Testis (tissue), 3 donors: Measurements from ENCODE around the gene TAPBPL. TPM values are rescaled to one million over a fixed set of nuclear protein-coding genes. Genes with fewer than 3 reads are reported as not detected.
A peak's percentile ranks its signal among the peaks of the same experiment; 100 is the strongest.

ENCODE experiments used
- DNase-seq: peaks from one replicate; pipeline ENCODE4 v3.0.0-alpha.2; 2019
- H3K27ac ChIP-seq, 2 donors: fragments of 200-600 bp; sonication (generic); one replicate each; pipeline ENCODE4 v1.5.1; 2019
- H3K27me3 ChIP-seq: fragments of 200-600 bp; sonication (generic); one replicate; pipeline ENCODE4 v1.5.1; 2019
- H3K36me3 ChIP-seq: fragments of 200-600 bp; sonication (generic); one replicate; pipeline ENCODE4 v1.5.1; 2017; ENCODE audit warnings: low read depth; ENCODE audit errors: missing control alignments
- H3K4me1 ChIP-seq: fragments of 200-600 bp; sonication (generic); one replicate; pipeline ENCODE4 v1.5.1; 2019
- H3K4me3 ChIP-seq, 2 donors: fragments of 200-600 bp; sonication (generic); one replicate each; pipeline ENCODE4 v1.5.1; 2017 to 2019
- H3K9me3 ChIP-seq: fragments of 200-600 bp; sonication (generic); one replicate; pipeline ENCODE4 v1.5.1; 2017
- POLR2A ChIP-seq: fragments of 450-650 bp; IDR thresholded peaks from one replicate; pipeline ENCODE4 v1.6.1; 2017; ENCODE audit warnings: antibody characterized with exemption, mild to moderate bottlenecking, moderate library complexity
- WGBS, 2 donors: methylation state at CpG; one replicate each; pipeline ENCODE4 v1.1.5; 2018; 5-methylcytosine and 5-hydroxymethylcytosine counted together
- intact Hi-C: fragments of 100-400 bp; cut with DNase I; formaldehyde crosslinking; loops from one replicate; pipeline ENCODE4 v1.15.1; 2023; ENCODE audit warnings: low total_unique reads
- polyA plus RNA-seq: library from polyadenylated mRNA; stranded (reverse); fragments of 350-450 nt; fragmentation: Illumina TruSeq; extraction: RNeasy Lipid Tissue Mini Kit (QIAGEN cat#74804); gene quantifications from one replicate; pipeline ENCODE4 v1.2.3, GENCODE V29; 2014; ENCODE audit warnings: low read depth, low replicate concordance; ENCODE audit not compliant: insufficient read depth
- total RNA-seq, 2 donors: library from RNA; depleted of rRNA; stranded (reverse); fragments of >200 nt; gene quantifications; one replicate each; pipeline ENCODE4 v1.2.3, GENCODE V29; 2016
- TF ChIP-seq, protein P1 (sequence below), 3 experiments: fragments of 450-650 bp in 2 of 3; fragments of 200-600 bp in 1 of 3; sonication (generic) in 1 of 3; IDR thresholded peaks; one replicate each; pipeline ENCODE4 v1.5.1; 2016 to 2019; ENCODE audit warnings: antibody characterized with exemption in 3 of 3, mild to moderate bottlenecking in 2 of 3, moderate library complexity in 1 of 3

TAPBPL gene
- total and polyA plus RNA-seq, 3 donors from 2014 or later = 18.4 to 29.8 (median 20.1) TPM

DNA sequence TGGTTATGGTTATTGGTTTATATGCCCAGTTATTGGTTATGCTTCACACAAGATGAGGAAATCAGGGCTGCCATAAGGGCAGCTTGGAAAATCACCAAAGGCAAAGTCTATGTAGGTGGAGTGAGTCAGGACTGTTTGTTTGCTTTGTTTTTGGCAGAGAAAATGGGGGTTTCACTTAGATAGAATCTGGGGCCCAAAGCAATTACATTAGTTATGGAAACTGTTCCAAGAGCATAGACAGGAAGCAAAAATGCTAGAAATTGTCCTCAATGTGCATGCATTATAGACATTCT is 16.4 kb downstream of the TAPBPL start:
- H3K27ac ChIP-seq = no peak overlapping the region

DNA sequence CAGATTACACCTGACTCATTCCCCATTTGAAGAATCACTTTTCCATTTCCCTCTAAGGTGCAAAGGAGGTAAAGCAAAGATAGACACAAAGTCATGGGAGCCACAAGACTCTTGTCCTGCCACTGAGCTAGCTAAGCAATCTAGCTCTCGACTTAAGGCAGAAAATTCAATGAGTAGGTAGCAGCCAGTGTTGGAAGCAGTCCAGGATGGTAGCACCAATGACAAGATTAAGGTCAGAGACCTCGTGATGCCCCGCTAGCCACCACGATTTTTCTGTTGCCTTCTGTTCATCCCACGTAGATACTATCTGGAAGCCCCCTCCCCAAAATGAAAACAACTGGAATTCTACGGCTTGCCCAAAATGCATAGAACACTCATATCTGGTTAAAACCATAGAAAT is 17.2 kb downstream of the TAPBPL start:
- H3K27me3 ChIP-seq = no peaks in the 10 kb centered on the region
- peaks cover 13% of the 10 kb centered on the region for H3K4me1 ChIP-seq
- TF ChIP-seq, protein P1, sequence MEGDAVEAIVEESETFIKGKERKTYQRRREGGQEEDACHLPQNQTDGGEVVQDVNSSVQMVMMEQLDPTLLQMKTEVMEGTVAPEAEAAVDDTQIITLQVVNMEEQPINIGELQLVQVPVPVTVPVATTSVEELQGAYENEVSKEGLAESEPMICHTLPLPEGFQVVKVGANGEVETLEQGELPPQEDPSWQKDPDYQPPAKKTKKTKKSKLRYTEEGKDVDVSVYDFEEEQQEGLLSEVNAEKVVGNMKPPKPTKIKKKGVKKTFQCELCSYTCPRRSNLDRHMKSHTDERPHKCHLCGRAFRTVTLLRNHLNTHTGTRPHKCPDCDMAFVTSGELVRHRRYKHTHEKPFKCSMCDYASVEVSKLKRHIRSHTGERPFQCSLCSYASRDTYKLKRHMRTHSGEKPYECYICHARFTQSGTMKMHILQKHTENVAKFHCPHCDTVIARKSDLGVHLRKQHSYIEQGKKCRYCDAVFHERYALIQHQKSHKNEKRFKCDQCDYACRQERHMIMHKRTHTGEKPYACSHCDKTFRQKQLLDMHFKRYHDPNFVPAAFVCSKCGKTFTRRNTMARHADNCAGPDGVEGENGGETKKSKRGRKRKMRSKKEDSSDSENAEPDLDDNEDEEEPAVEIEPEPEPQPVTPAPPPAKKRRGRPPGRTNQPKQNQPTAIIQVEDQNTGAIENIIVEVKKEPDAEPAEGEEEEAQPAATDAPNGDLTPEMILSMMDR (IDR thresholded peaks at IDR 0.05) = no peak
- TF ChIP-seq POLR2A = no peak
- no peaks in the 10 kb centered on the region for H3K36me3 ChIP-seq
- no peak overlapping the region for H3K4me3 ChIP-seq
- 66 to 78% methylated on average over 6 of the region's 6 CpGs for WGBS, 2 donors
- no peaks in the 10 kb centered on the region for H3K9me3 ChIP-seq
- DNase-seq = no peak
- intact Hi-C loops = no loop called here
- no peak overlapping the region for H3K27ac ChIP-seq

More for the DNA sequence above, 16.4 kb downstream of the TAPBPL start:
- Histone ChIP-seq H3K36me3 (no peaks in the 10 kb centered on the region), H3K4me1 (peaks cover 13% of the 10 kb centered on the region), H3K9me3 (no peaks in the 10 kb centered on the region), H3K4me3 (no peak overlapping the region), H3K27me3 (no peaks in the 10 kb centered on the region)
- TF ChIP-seq, protein P1 (IDR thresholded peaks at IDR 0.05) = no peak
- TF ChIP-seq POLR2A = no peak
- intact Hi-C loops = no loop called here
- no peak for DNase-seq

DNA sequence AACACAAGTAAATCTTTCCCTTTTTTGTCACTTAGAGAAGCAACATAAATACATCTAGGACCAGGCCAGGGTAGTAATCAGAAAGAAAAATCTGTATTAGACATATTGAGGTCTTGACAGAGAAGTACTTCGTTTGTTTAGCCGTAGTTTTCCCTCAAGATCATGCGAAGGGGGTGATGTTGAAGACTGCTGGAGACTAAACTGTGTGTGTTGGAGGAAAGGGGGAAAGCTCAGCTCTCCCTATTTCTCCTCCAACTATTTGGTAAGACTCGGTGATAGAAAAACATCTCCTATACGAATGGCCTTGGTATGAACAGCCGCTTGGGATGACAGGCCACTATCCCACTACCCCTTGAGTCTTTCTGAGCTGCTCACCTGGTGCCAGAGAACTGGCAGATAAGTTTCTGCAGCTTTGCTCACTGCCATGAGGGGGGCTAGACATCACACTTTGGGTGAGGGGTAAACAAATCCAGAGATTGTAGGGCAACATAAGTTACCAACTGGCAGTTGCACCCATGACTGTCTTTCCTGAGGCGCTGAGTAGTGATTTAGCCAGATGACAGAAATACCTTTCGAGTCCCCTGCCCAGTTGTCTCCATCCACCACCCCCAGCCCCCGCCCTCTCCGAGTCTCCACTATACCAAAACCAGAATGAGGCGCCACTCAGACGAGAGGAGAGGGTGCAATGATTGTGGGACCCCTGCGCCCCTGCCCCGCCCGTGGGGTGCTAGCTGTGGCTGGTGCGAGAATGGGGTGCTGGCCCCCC is 17.9 kb downstream of the TAPBPL start:
- 20 to 26% methylated on average over 15 to 16 of the region's 16 CpGs for WGBS, 2 donors
- no peak for DNase-seq
- TF ChIP-seq, protein P1 (IDR thresholded peaks at IDR 0.05) = no peak
- no peak for TF ChIP-seq POLR2A
- intact Hi-C loops = no loop called here
- peaks cover 13% of the 10 kb centered on the region for H3K4me1 ChIP-seq
- no peaks in the 10 kb centered on the region for H3K27me3 ChIP-seq
- H3K4me3 ChIP-seq = peak overlapping the region; percentile 79 to 80
- H3K27ac ChIP-seq = peak overlapping the region; percentile 60 to 77
- no peaks in the 10 kb centered on the region for H3K9me3 ChIP-seq
- H3K36me3 ChIP-seq = no peaks in the 10 kb centered on the region

DNA sequence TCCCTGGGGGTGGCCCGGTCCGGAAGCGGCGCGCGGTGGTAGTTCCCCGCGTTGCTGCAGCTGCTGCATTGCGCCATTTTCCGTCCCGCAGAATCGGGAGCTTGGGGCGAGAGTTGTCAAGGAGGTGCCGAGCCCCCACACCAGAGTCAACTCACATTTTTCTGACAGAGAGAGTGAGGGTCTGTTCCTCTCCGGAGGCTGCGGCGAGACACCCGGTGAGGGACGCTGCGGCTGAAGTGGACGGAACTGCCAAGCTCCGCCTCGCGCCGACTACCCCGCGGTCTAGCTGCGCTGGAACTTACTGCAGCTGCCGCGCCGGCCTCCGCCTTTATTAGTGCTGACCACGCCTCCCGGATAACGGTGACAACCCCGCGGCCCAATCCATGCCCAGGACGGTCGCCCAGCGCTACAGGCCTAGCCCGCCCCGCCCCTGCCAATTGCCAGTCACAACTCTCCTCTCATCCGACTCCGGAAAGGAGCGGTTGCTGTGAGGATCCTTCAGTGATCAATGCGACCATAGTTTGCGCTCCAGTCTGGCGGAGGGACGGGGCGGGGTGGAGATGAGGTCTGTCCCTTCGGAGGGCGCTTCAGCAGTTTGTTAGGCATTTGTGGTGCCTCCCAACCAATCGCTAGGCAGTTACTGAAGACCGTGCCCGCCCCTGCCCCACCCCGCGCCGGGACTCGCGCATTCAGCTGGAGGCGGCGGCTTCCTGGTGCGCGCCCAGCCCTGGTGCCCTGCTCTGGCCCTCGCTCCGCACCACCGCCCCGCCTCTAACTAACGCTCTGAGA is 18.7 kb downstream of the TAPBPL start, which contains the start of gene VAMP1:
Gene VAMP1 (minus strand): TSS at position 303 of the 789 bp plus-strand sequence. CDS start 146 bp downstream, at position 157.
- WGBS, 2 donors = 0% methylated on average over 8 to 69 of the region's 69 CpGs
- TF ChIP-seq, protein P1 (IDR thresholded peaks at IDR 0.05) = peak in 2 of 3 experiments; percentile 4 to 25
- peak; percentile 96 for TF ChIP-seq POLR2A
- DNase-seq = peak; percentile 99
- H3K4me3 ChIP-seq = peak within 1 kb of the TSS; percentile 79 to 80
- no peaks in the 10 kb centered on the region for H3K27me3 ChIP-seq
- peak within 1 kb of the TSS; percentile 60 to 77 for H3K27ac ChIP-seq
- intact Hi-C loops = no loop called here
- no peaks in the 10 kb centered on the region for H3K36me3 ChIP-seq
- H3K9me3 ChIP-seq = no peaks in the 10 kb centered on the region
- peaks cover 13% of the 10 kb centered on the region for H3K4me1 ChIP-seq
